K562 (cell line): ENCODE results near the gene STARD13. TPM values are rescaled to one million over a fixed set of nuclear protein-coding genes. Genes with fewer than 3 reads are reported as not detected.
A peak's percentile ranks its signal among the peaks of the same experiment; 100 is the strongest.

Experiments
- ATAC-seq: fragments of 200-7000 bp; cut with Tn5 transposase; 3 replicates; pipeline ENCODE4 v1.9.1; 2020; ENCODE audit warnings: moderate library complexity
- BruUV-seq: library from RNA; stranded (reverse); fragments of 400-500 nt; replicated peaks from 2 replicates; lab custom pipeline; 2021; lab: Mats Ljungman, UMichigan
- CTCF ChIA-PET: fragments of 300-600 bp; formaldehyde crosslinking; extraction: SDS; loops from one replicate; lab custom pipeline; 2021; ENCODE audit warnings: low intra/inter-chr PET ratio; lab: Yijun Ruan, JAX
- POLR2A ChIA-PET: fragments of 300-600, 350-650 bp; sonication (Branson Sonifier 250); formaldehyde crosslinking; extraction: SDS; loops from one replicate; lab custom pipeline; 2021; ENCODE audit warnings: antibody characterized with exemption, inconsistent platforms; lab: Yijun Ruan, JAX
- DNase-seq, 4 experiments: peaks; one replicate each; pipeline versions ENCODE4 v3.0.0 to v3.0.0-alpha.2; 2011 to 2018; ENCODE audit warnings: low spot score in 3 of 4, mixed read lengths in 3 of 4; ENCODE audit errors: extremely low read depth in 1 of 4
- FAIRE-seq: peaks from 2 replicates; lab custom pipeline; 2011; peaks lifted over from hg19 to GRCh38; lab: Jason Lieb, UNC
- H2AFZ ChIP-seq: 2 replicates; pipeline ENCODE4 v1.6.0; 2011; ENCODE audit warnings: low read depth, low read length, control low read depth, inconsistent platforms
- H3K27ac ChIP-seq: fragments of 200-600 bp; 3 replicates; pipeline ENCODE4 v1.8.0; 2011; ENCODE audit warnings: low read depth, mild to moderate bottlenecking, control low read depth, inconsistent platforms, low read length, moderate library complexity, mixed read lengths; ENCODE audit errors: extremely low read depth
- H3K27me3 ChIP-seq, 2 experiments: fragments of 300-600 bp in 1 of 2; 2 replicates in 1 of 2; 3 replicates in 1 of 2; pipeline versions ENCODE4 v1.6.0 to v1.8.0; 2011; ENCODE audit warnings: inconsistent platforms in 2 of 2, low read length in 2 of 2, mild to moderate bottlenecking in 1 of 2, mixed read lengths in 1 of 2, moderate library complexity in 1 of 2; ENCODE audit not compliant: control insufficient read depth in 2 of 2, insufficient read depth in 2 of 2
- H3K36me3 ChIP-seq: fragments of 300-600 bp; 3 replicates; pipeline ENCODE4 v1.8.0; 2011; ENCODE audit warnings: mild to moderate bottlenecking, low read length, inconsistent platforms; ENCODE audit not compliant: control insufficient read depth, insufficient read depth
- H3K4me1 ChIP-seq, 2 experiments: fragments of 200-600 bp in 1 of 2; replicated peaks in 1 of 2; 2 replicates in 1 of 2; 3 replicates in 1 of 2; pipeline versions ENCODE4 v1.5.1 to v1.8.0; 2011; ENCODE audit warnings: inconsistent platforms in 2 of 2, low read length in 2 of 2, mild to moderate bottlenecking in 1 of 2, mixed read lengths in 1 of 2, moderate library complexity in 1 of 2; ENCODE audit not compliant: control insufficient read depth in 2 of 2, insufficient read depth in 2 of 2
- H3K4me2 ChIP-seq: 2 replicates; pipeline ENCODE4 v1.6.1; 2011; ENCODE audit warnings: low read length, control low read depth, inconsistent platforms, mixed read lengths; ENCODE audit not compliant: insufficient read depth
- H3K4me3 ChIP-seq: fragments of 200-600 bp; sonication (generic), shearing (Covaris generic); 2 replicates; pipeline ENCODE4 v1.5.1; 2016; ENCODE audit warnings: control low read depth, inconsistent platforms
- H3K79me2 ChIP-seq: fragments of 200-600 bp; 3 replicates; pipeline ENCODE4 v1.8.0; 2011; ENCODE audit warnings: low read length, inconsistent platforms; ENCODE audit not compliant: control insufficient read depth, insufficient read depth
- H3K9ac ChIP-seq, 2 experiments: 2 replicates each; pipeline versions ENCODE4 v1.6.0 to v1.6.1; 2011; ENCODE audit warnings: low read depth in 2 of 2, low read length in 2 of 2, control low read depth in 1 of 2, inconsistent platforms in 1 of 2, mild to moderate bottlenecking in 1 of 2, mixed read lengths in 1 of 2; ENCODE audit not compliant: insufficient read depth in 1 of 2
- H3K9me1 ChIP-seq: one replicate; pipeline ENCODE4 v1.6.0; 2011; ENCODE audit warnings: inconsistent platforms, mild to moderate bottlenecking, low read length, moderate library complexity; ENCODE audit not compliant: control insufficient read depth, insufficient read depth
- H3K9me3 ChIP-seq: replicated peaks from 2 replicates; pipeline ENCODE4 v1.5.1; 2011; ENCODE audit warnings: low read depth, low read length, inconsistent platforms; ENCODE audit not compliant: control insufficient read depth, insufficient read depth
- H4K20me1 ChIP-seq: replicated peaks from 2 replicates; pipeline ENCODE4 v1.6.1; 2011; ENCODE audit warnings: low read length, inconsistent platforms, mixed read lengths; ENCODE audit not compliant: control insufficient read depth, insufficient read depth
- ARID2 ChIP-seq: fragments of 450-650 bp; IDR thresholded peaks from 2 replicates; pipeline ENCODE4 v1.6.1; 2017; ENCODE audit warnings: antibody characterized with exemption, mild to moderate bottlenecking
- JUN ChIP-seq, 2 experiments: sonication (generic) in 1 of 2; formaldehyde crosslinking in 1 of 2; IDR thresholded peaks; 2 replicates each; pipeline versions ENCODE4 v1.6.1 to v1.8.0; 2012 to 2022; ENCODE audit warnings: borderline replicate concordance in 2 of 2, mild to moderate bottlenecking in 2 of 2, improper control_type of control experiment in 1 of 2, low read depth in 1 of 2, low read length in 1 of 2, missing genetic modification reagents in 1 of 2
- JUND ChIP-seq, 2 experiments: IDR thresholded peaks; 2 replicates in 1 of 2; 3 replicates in 1 of 2; pipeline ENCODE4 v1.6.1; 2011; ENCODE audit warnings: borderline replicate concordance in 2 of 2, low read depth in 2 of 2, low read length in 2 of 2, improper control_type of control experiment in 1 of 2, missing biosample characterization in 1 of 2, missing genetic modification characterization in 1 of 2, missing genetic modification reagents in 1 of 2
- NEUROD1 ChIP-seq: fragments of 150-350 bp; IDR thresholded peaks from 2 replicates; pipeline ENCODE4 v1.6.1; 2014; ENCODE audit warnings: borderline replicate concordance, low read length, low read depth; ENCODE audit not compliant: partially characterized antibody
- STAG1 ChIP-seq: sonication (generic); formaldehyde crosslinking; IDR thresholded peaks from 2 replicates; pipeline ENCODE4 v1.5.0; 2020; ENCODE audit warnings: missing genetic modification reagents, borderline replicate concordance
- TBL1XR1 ChIP-seq, 2 experiments: IDR thresholded peaks; 2 replicates each; pipeline ENCODE4 v1.6.1; 2012; ENCODE audit warnings: improper control_type of control experiment in 2 of 2, low read length in 2 of 2, mild to moderate bottlenecking in 1 of 2
- ZNF79 ChIP-seq: fragments of 250-450 bp; sonication (Bioruptor Pico); IDR thresholded peaks from 2 replicates; pipeline ENCODE4 v1.4.0; 2020; ENCODE audit warnings: low read depth, mild to moderate bottlenecking, moderate library complexity
- WGBS: fragments of 100-300 bp; shearing (Covaris generic); methylation state at CpG from one replicate; pipeline ENCODE4 v1.1.6; 2016; ENCODE audit warnings: low coverage, mixed read lengths; ENCODE audit not compliant: insufficient coverage; ENCODE audit errors: missing lambda C conversion rate; 5-methylcytosine and 5-hydroxymethylcytosine counted together
- in situ Hi-C: fragments of 300-500 bp; cut with MboI; formaldehyde crosslinking; loops from 4 replicates; pipeline ENCODE4 v1.15.0; 2018; ENCODE audit warnings: inconsistent platforms, mixed read lengths
- intact Hi-C: fragments of 100-400 bp; cut with micrococcal nuclease; formaldehyde crosslinking; loops from 2 replicates; pipeline ENCODE4 v1.14.2; 2022
- polyA plus RNA-seq, 8 experiments: library from polyadenylated mRNA; depleted of rRNA in 4 of 8; stranded (reverse) in 5 of 8; unstranded in 3 of 8; fragments of >200 nt; fragmentation: Nextera tagmentation in 2 of 8; fragmentation: Illumina TruSeq in 1 of 8; extraction: Ambion mirVana in 2 of 8; extraction: Trizol in 1 of 8; gene quantifications; 2 replicates each; pipeline versions ENCODE4 v1.2.1 to v1.2.3, GENCODE V29; 2011 to 2014; ENCODE audit warnings: inconsistent platforms in 1 of 8, missing spikeins in 1 of 8
- total RNA-seq, 7 experiments: library from RNA; depleted of rRNA in 6 of 7; stranded (reverse); fragments of >200 nt in 6 of 7; fragmentation: Illumina TruSeq in 2 of 7; extraction: Trizol in 2 of 7; gene quantifications; 2 replicates each; pipeline versions ENCODE4 v1.2.1 to v1.2.3, GENCODE V29; 2011 to 2021; ENCODE audit warnings: low replicate concordance in 1 of 7
- TF ChIP-seq, protein P1 (sequence below), 2 experiments: fragments of 450-650 bp; IDR thresholded peaks; 2 replicates each; pipeline ENCODE4 v1.6.1; 2016; ENCODE audit warnings: mild to moderate bottlenecking in 2 of 2, borderline replicate concordance in 1 of 2, low read depth in 1 of 2, moderate library complexity in 1 of 2
- TF ChIP-seq, protein P2 (sequence below): fragments of 250-450 bp; sonication (Bioruptor Pico); IDR thresholded peaks from 2 replicates; pipeline ENCODE4 v1.8.0; 2022; ENCODE audit warnings: moderate library complexity, mild to moderate bottlenecking, inconsistent platforms
- TF ChIP-seq, protein P3 (sequence below): fragments of 250-450 bp; sonication (Bioruptor Pico); IDR thresholded peaks from 2 replicates; pipeline ENCODE4 v1.5.0; 2021

The STARD13 gene
- total and polyA plus RNA-seq, 9 of the 15 experiments (the other 6 are each of a cell fraction or from before 2014, with no cell fraction given): 0.11 TPM; not detected in 8

DNA sequence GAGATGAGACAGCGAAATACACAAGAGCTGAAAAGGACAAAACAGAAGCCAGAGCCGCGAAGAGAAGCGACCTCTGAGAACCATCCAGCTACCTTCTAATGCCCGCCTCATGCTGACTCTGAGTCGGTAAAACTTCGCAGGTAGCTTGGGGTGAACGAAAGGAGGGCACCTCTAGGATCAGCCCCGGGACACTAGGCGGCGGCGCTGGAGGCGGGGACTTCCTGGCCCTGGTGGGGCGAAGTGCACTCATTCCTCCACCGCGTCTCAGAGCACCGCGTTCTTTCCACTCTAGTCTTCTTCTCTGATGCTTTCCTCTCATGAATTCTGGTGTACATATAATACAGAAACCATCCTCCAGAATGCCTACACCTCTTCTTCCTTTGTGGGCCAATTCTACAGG lies 219.2 kb downstream of the STARD13 start:
- H3K79me2 ChIP-seq: no peaks in the 10 kb centered on the region
- ATAC-seq (peak; percentile 46; the same call in 2 of the 3 replicates), FAIRE-seq (no peak), DNase-seq (no peak)
- 5% methylated on average over 11 of the region's 18 CpGs for WGBS
- in situ Hi-C loops: no loop called here
- BruUV-seq: no TSS peak
- POLR2A ChIA-PET: interaction anchor here (0.8 kb wide), 1 partner anchor 9 kb away, joined by 3 read pairs; no protein-coding TSS in a partner anchor
- no peak overlapping the region for H3K4me2 ChIP-seq
- no peaks in the 10 kb centered on the region for H3K36me3 ChIP-seq
- H3K4me3 ChIP-seq: no peak overlapping the region
- CTCF ChIA-PET: no interaction called here
- no peaks in the 10 kb centered on the region; a peak in 1 of 5 replicates for H3K4me1 ChIP-seq
- peaks cover 0 to 8% of the 10 kb centered on the region in 2 experiments; a peak in 2 of 5 replicates for H3K27me3 ChIP-seq
- no peaks in the 10 kb centered on the region for H3K9me3 ChIP-seq
- no peak overlapping the region for H2AFZ ChIP-seq
- intact Hi-C loops: loop anchor here (10.0 kb wide), 1 partner anchor 478 kb away; no protein-coding TSS in a partner anchor
- H3K9me1 ChIP-seq: no peaks in the 10 kb centered on the region
- no peak overlapping the region for H3K9ac ChIP-seq
- H4K20me1 ChIP-seq: no peaks in the 10 kb centered on the region
- no peak overlapping the region for H3K27ac ChIP-seq
- TF ChIP-seq JUND (IDR thresholded peaks at IDR 0.05; ENCODE audit: borderline replicate concordance, low read depth, low read length) (no peak), JUND (tag; IDR thresholded peaks at IDR 0.05; ENCODE audit: borderline replicate concordance, low read depth, low read length) (no peak), ARID2 (no peak), TBL1XR1 (IDR thresholded peaks at IDR 0.05; ENCODE audit: low read length in 2 of 2) (no peak), JUN (IDR thresholded peaks at IDR 0.05; ENCODE audit: borderline replicate concordance, low read depth, low read length) (no peak), JUN (CRISPR knock-in tag; IDR thresholded peaks at IDR 0.05; ENCODE audit: borderline replicate concordance) (no peak), ZNF79 (CRISPR knock-in tag) (no peak), STAG1 (CRISPR knock-in tag) (no peak), NEUROD1 (no peak)
- TF ChIP-seq, protein P1, sequence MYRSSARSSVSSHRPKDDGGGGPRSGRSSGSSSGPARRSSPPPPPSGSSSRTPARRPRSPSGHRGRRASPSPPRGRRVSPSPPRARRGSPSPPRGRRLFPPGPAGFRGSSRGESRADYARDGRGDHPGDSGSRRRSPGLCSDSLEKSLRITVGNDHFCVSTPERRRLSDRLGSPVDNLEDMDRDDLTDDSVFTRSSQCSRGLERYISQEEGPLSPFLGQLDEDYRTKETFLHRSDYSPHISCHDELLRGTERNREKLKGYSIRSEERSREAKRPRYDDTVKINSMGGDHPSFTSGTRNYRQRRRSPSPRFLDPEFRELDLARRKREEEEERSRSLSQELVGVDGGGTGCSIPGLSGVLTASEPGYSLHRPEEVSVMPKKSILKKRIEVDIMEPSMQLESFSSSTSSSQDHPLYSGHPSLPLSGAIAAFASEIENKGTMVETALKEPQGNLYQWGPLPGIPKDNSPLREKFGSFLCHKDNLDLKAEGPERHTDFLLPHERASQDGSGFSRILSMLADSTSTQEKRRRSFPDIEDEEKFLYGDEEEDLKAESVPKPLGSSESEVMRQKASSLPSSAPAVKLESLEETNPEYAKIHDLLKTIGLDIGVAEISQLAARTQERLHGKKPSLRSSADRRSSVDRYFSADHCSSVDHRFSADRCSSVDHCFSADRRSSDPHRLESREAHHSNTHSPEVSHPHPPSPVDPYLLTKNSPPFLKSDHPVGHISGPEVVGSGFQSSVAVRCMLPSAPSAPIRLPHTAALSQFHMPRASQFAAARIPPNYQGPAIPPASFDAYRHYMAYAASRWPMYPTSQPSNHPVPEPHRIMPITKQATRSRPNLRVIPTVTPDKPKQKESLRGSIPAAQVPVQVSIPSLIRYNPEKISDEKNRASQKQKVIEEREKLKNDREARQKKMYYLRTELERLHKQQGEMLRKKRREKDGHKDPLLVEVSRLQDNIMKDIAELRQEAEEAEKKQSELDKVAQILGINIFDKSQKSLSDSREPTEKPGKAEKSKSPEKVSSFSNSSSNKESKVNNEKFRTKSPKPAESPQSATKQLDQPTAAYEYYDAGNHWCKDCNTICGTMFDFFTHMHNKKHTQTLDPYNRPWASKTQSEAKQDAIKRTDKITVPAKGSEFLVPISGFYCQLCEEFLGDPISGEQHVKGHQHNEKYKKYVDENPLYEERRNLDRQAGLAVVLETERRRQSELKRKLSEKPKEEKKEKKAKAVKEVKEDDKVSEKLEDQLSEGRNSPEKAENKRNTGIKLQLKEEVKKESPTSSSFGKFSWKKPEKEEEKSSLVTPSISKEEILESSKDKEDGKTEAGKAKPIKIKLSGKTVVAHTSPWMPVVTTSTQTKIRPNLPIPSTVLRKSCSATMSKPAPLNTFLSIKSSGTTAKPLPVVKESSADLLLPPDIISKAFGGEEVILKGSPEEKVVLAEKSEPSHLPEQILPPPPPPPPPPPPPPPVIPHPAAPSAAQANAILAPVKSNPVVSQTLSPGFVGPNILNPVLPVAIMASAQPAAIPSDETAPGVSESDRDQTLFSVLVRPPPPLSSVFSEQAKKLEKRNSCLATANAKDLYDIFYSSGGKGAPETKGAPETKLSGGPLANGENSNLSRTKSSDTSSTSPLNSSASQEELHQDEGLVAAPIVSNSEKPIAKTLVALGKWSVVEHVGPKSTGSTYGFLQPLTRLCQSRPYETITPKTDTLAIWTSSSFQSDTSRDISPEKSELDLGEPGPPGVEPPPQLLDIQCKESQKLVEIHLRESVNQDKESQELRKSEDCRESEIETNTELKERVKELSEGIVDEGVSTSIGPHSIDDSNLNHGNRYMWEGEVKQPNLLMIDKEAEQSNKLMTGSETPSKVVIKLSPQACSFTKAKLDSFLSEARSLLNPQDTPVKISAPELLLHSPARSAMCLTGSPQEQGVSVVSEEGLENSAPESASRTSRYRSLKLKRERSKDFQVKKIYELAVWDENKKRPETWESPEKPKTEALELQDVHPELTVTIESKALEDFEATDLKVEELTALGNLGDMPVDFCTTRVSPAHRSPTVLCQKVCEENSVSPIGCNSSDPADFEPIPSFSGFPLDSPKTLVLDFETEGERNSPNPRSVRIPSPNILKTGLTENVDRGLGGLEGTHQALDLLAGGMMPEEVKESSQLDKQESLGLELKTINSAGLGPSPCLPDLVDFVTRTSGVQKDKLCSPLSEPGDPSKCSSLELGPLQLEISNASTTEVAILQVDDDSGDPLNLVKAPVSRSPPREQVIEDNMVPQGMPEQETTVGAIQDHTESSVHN (IDR thresholded peaks at IDR 0.05; ENCODE audit: borderline replicate concordance in 1 of 2, low read depth in 1 of 2): no peak
- TF ChIP-seq, protein P2, sequence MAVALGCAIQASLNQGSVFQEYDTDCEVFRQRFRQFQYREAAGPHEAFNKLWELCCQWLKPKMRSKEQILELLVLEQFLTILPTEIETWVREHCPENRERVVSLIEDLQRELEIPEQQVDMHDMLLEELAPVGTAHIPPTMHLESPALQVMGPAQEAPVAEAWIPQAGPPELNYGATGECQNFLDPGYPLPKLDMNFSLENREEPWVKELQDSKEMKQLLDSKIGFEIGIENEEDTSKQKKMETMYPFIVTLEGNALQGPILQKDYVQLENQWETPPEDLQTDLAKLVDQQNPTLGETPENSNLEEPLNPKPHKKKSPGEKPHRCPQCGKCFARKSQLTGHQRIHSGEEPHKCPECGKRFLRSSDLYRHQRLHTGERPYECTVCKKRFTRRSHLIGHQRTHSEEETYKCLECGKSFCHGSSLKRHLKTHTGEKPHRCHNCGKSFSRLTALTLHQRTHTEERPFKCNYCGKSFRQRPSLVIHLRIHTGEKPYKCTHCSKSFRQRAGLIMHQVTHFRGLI: no peak
- TF ChIP-seq, protein P3, sequence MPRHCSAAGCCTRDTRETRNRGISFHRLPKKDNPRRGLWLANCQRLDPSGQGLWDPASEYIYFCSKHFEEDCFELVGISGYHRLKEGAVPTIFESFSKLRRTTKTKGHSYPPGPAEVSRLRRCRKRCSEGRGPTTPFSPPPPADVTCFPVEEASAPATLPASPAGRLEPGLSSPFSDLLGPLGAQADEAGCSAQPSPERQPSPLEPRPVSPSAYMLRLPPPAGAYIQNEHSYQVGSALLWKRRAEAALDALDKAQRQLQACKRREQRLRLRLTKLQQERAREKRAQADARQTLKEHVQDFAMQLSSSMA (CRISPR knock-in tag): no peak
